IgD-negative memory B cell (primary cell): Measurements from ENCODE around the gene C10orf67. TPM values are rescaled to one million over a fixed set of nuclear protein-coding genes. Genes with fewer than 3 reads are reported as not detected.
A peak's percentile ranks its signal among the peaks of the same experiment; 100 is the strongest.
"Not testable (repeated sequence)": the region's sequence is repeated elsewhere in the genome, so short reads cannot be mapped to it uniquely, and the experiment has no call there.

Experiments
- H3K27ac Mint-ChIP-seq, 3 donors: one replicate each; pipeline ENCODE4 v1.8.0; 2020 to 2022; ENCODE audit warnings: mild to moderate bottlenecking in 3 of 3, mixed read lengths in 3 of 3, moderate library complexity in 1 of 3
- H3K27me3 Mint-ChIP-seq: one replicate; pipeline ENCODE4 v1.8.0; 2021; ENCODE audit warnings: mixed read lengths
- H3K36me3 Mint-ChIP-seq: one replicate; pipeline ENCODE4 v1.8.0; 2020; ENCODE audit warnings: mild to moderate bottlenecking, mixed read lengths
- H3K4me1 Mint-ChIP-seq, 3 donors: one replicate each; pipeline ENCODE4 v1.8.0; 2020 to 2022; ENCODE audit warnings: mixed read lengths in 3 of 3, mild to moderate bottlenecking in 1 of 3
- H3K4me3 Mint-ChIP-seq, 4 donors: one replicate each; pipeline ENCODE4 v1.8.0; 2020 to 2022; ENCODE audit warnings: mild to moderate bottlenecking in 4 of 4, mixed read lengths in 4 of 4, moderate library complexity in 3 of 4
- H3K9me3 Mint-ChIP-seq, 3 donors: one replicate each; pipeline ENCODE4 v1.8.0; 2020 to 2021; ENCODE audit warnings: mixed read lengths in 3 of 3, mild to moderate bottlenecking in 1 of 3
- polyA plus RNA-seq: library from polyadenylated mRNA; unstranded; fragments of 300-500 nt; fragmentation: Illumina TruSeq; gene quantifications from one replicate; pipeline ENCODE4 v1.2.3, GENCODE V29; 2021

C10orf67 gene
- polyA plus RNA-seq, 1 donor from 2014 or later: not detected

DNA sequence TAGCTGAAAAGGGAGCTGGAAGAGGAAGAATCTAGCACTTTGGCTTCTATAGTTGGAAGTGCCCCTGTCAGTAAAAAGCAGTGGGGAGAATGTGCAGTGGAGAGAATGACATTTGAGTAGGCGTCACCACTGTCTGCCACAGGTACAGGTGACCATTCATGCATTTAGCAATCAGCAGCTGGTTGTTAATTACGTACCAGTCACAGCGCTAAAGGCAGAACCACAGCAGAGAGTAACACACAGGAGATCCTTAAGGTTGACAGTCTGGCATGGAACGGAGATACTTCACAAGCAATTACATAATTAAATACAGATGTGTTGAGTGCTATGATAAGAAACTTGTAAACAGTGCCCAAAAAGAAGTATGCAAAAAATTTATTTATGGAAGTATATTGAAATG, 24.8 kb downstream of the C10orf67 start:
- no peak overlapping the region for H3K4me3 Mint-ChIP-seq
- H3K4me1 Mint-ChIP-seq: peaks cover 0 to 2% (median 0%) of the 10 kb centered on the region in 3 donors
- H3K27me3 Mint-ChIP-seq: peaks cover 17% of the 10 kb centered on the region
- peaks cover 0 to 2% (median 0%) of the 10 kb centered on the region in 3 donors for H3K9me3 Mint-ChIP-seq
- no peaks in the 10 kb centered on the region for H3K36me3 Mint-ChIP-seq
- H3K27ac Mint-ChIP-seq: no peak overlapping the region

DNA sequence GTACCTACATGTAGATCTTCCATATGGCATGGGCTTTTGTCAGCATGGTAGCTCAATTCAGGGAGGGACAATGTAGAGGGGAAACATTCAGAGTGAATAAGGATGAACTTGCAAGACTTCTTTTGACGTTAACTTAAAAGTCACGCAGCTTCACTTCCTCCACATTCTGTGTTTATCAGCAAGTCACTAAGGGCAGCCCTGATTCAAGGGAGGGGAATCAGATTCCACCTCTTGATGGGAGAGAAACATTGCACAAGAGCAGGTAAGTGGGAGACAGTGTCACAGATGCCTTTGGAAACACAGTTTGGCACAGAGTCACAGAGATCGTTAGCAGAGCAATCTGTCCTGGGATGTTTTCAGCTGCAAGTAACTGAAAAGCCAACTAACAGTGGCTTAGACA, 26.2 kb downstream of the C10orf67 start:
- Mint-ChIP-seq H3K27me3 (peaks cover 7% of the 10 kb centered on the region), H3K27ac (no peak overlapping the region), H3K4me3 (no peak overlapping the region), H3K9me3 (peaks cover 0 to 2% (median 0%) of the 10 kb centered on the region in 3 donors), H3K4me1 (peaks cover 0 to 2% (median 0%) of the 10 kb centered on the region in 3 donors), H3K36me3 (no peaks in the 10 kb centered on the region)

DNA sequence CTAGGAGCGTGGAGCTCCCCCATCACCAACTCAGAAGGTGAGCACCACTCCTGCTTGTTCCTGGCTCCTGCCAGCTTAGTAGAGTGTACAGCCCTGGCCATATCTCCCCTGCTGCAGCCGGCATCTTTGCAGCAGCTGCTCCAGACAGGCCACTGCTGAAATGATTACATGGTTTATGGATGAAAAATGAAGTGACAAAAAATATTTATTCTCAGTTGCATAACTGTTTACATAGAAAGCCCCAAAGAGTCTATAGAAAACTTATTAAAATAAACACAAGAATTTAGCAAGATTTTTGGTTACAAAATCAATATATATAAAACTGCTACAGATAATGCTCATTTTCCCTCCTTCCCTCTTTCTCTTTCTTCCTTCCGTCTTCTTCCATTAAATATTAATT, 27.2 kb downstream of the C10orf67 start:
- H3K27me3 Mint-ChIP-seq: peaks cover 2% of the 10 kb centered on the region
- no peak overlapping the region for H3K27ac Mint-ChIP-seq
- H3K9me3 Mint-ChIP-seq: peaks cover 0 to 2% (median 0%) of the 10 kb centered on the region in 3 donors
- H3K4me1 Mint-ChIP-seq: peaks cover 0 to 2% (median 0%) of the 10 kb centered on the region in 3 donors
- no peak overlapping the region for H3K4me3 Mint-ChIP-seq
- no peaks in the 10 kb centered on the region for H3K36me3 Mint-ChIP-seq

DNA sequence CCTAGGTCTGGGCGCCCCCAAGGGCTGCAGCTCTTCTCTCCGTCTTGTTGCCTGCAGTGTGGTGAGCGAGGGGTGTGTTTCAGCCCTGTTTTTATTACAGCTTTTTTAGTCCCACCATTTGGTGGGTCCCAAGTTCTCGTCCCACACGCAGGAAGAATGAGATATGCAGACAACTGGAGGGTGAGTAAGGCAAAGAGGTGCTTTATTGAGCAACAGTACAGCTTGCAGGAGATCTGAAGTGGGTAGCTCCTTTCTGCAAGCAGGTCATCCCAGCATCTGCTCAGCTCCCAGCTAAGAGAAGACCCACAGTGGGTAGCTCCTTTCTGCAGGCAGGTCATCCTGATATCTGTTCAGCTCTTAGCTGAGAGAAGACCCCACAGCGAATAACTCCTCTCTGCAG, 28.2 kb downstream of the C10orf67 start:
- Mint-ChIP-seq H3K27ac (no peak overlapping the region), H3K9me3 (peaks cover 0 to 2% (median 0%) of the 10 kb centered on the region in 3 donors), H3K27me3 (peaks cover 2% of the 10 kb centered on the region), H3K36me3 (no peaks in the 10 kb centered on the region), H3K4me1 (peaks cover 0 to 2% (median 0%) of the 10 kb centered on the region in 3 donors), H3K4me3 (no peak overlapping the region)

DNA sequence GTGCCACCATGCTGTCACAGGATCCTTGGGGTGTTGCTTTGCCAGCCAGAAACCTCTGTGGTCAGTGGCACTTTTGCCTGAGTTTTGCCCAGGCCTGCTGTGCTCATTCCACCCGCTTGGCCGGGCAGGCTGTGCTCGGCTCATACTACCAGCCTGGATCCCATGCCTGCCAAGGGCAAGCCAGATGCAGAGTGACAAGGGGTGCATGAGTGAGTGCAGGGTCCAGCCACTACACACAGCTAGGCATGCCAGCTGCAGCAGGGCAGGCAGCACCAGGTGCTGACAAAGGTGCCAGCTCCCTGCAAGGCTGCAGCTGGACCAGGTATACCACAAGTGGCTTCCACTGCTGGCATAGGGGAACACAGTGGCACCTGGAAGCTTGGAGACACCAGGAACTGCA, 28.6 kb downstream of the C10orf67 start:
- Mint-ChIP-seq H3K27me3 (peaks cover 2% of the 10 kb centered on the region), H3K27ac (peak overlapping the region in 1 of 3 donors; percentile 48), H3K4me1 (peaks cover 0 to 2% (median 0%) of the 10 kb centered on the region in 3 donors), H3K36me3 (no peaks in the 10 kb centered on the region), H3K9me3 (peaks cover 0 to 2% (median 0%) of the 10 kb centered on the region in 3 donors), H3K4me3 (no peak overlapping the region)

DNA sequence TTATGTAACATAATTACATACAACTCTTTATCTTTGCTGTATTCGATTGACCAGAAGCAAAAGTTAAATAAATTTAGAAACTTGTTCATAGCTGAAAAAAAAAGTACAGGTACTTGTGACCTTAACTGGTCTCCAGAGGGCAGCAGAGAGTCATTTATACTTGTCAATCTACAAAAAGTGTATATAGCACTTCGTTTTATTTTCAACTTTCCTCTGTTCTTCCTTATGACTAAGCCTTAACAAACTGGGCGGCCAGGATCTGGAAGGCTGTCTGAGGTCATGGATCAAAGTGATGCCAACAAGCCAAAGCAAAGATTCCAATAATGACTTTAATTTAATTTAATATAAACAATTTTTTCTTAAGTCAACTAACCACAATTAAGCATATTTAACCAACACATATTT, 29.8 kb downstream of the C10orf67 start:
- H3K4me3 Mint-ChIP-seq: no peak overlapping the region
- no peaks in the 10 kb centered on the region for H3K36me3 Mint-ChIP-seq
- no peaks in the 10 kb centered on the region for H3K27me3 Mint-ChIP-seq
- peaks cover 0 to 2% (median 0%) of the 10 kb centered on the region in 3 donors for H3K9me3 Mint-ChIP-seq
- H3K27ac Mint-ChIP-seq: no peak overlapping the region
- H3K4me1 Mint-ChIP-seq: peaks cover 0 to 2% (median 0%) of the 10 kb centered on the region in 3 donors

DNA sequence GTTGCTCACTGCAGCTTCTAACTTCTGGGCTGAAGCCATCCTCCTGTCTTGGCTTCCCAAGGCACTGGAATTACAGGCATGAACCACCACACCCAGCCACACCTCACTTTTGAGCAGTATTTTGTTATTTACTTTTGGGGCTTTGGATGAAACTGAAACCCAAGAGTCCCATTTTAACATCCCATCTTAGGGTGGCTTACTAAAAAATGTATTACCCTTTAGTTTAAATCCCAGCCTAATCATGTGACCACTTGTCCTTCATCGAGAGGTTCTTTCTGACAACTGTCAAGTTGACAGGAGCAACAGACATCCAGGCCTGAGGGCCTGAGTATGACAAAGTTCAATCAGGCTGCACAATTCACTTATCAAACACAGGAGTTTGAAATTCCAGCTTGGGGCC, 33.6 kb downstream of the C10orf67 start:
- Mint-ChIP-seq H3K9me3 (no peaks in the 10 kb centered on the region), H3K36me3 (no peaks in the 10 kb centered on the region), H3K27me3 (no peaks in the 10 kb centered on the region), H3K27ac (peak overlapping the region in 1 of 3 donors; percentile 17), H3K4me1 (no peaks in the 10 kb centered on the region), H3K4me3 (no peak overlapping the region)

DNA sequence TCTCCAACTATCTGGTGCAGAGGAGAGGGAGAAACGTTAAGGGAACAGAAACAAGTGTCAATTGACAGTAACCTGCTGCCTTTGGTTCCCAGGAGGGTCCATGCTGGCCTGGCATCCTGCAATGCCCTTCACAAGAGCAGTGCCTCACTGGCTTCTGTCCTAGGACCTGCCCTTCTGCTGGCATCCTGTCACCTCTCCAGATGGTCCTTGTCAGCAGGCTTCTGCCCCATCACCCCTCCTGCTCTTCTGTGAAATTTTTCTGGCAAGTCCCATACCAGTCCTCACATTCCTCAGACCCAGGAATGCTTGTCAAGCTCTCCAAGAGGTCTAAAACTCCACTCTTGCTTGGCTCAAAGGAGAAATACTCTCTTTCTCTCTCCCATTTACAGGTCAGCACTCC, 34.2 kb downstream of the C10orf67 start:
- Mint-ChIP-seq H3K4me1 (no peaks in the 10 kb centered on the region), H3K27ac (no peak overlapping the region), H3K9me3 (no peaks in the 10 kb centered on the region), H3K36me3 (no peaks in the 10 kb centered on the region), H3K27me3 (no peaks in the 10 kb centered on the region), H3K4me3 (no peak overlapping the region)

DNA sequence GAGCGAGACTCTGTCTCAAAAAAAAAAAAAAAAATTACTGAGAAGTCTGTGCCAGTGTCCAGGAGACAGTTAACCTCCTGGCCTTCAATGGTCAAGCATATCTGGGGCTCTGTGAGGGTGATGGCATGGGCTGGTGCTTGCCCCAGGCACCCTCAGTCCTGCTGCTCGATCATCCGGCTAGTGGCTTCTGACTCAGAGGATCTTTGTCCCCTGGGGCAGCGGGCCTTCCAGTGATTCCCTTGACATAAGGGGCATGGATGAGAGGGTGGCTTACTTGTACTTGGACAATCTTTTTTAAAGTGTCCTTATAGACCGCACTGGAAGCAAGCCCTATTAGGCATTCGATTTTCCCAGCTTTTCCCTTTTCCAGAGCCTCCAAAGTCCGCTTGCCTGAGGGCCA, 44.6 kb downstream of the C10orf67 start:
- not testable (repeated sequence) for H3K4me3 Mint-ChIP-seq, H3K36me3 Mint-ChIP-seq, H3K27ac Mint-ChIP-seq, H3K27me3 Mint-ChIP-seq, H3K9me3 Mint-ChIP-seq, H3K4me1 Mint-ChIP-seq

DNA sequence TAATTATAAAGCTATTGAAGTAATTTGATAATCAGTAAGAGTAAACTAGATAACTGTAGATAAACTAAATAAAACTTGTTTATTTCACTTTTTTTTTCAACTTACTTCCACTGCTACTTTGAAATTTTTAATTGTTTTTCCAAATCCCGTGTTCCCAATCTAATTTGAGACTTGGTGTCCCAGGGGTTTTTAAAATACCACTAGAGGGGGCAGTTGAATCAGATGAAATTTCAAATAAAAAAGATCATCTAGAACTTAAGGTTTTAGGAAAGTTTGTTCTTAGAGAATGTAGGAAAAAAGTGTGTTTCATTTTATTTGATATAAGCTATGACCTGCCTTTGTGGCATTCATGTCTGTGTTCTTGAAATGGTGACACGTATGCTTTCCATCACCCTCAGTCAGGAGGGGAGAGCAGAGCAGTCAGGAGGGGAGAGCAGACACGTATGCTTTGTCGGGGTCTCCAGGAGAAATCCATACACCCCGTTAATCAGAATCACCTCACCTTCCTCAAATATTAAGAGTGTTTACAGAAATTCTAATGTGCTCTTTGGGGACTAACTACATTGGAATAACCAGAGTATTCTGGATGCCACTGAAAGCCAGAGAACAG, 49.9 kb downstream of the C10orf67 start:
- peaks cover 9% of the 10 kb centered on the region for H3K27me3 Mint-ChIP-seq
- H3K9me3 Mint-ChIP-seq: peaks cover 0 to 4% (median 0%) of the 10 kb centered on the region in 3 donors
- H3K27ac Mint-ChIP-seq: no peak overlapping the region
- no peak overlapping the region for H3K4me3 Mint-ChIP-seq
- no peaks in the 10 kb centered on the region for H3K4me1 Mint-ChIP-seq
- no peaks in the 10 kb centered on the region for H3K36me3 Mint-ChIP-seq

DNA sequence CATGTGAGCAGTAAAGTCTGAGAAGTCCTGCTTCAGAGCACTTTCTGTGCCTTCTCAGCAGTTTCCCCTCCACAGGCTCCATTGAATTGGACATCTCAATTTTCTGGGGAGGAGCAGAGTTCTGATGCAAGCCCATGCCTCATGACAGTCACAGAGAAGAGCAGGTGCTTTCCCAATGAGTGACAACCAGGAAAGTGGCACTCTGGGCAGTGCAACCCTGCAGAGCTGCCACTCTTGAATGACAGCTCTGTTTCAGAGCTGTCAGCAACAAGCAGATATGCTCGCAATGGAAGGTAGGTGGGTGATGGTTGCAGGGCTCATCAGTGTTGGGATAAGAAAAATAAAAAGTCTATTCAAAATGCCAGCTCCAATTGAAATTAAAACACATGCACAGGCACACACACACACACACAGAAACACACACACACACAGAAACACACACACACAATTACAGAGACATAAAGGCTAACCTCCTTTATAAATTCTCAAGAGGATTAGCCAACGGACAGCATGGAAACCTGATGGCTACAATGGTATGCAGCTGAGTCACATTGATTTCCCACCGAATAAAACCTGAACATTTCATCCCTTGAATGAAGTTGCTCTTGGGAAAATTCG, 50.5 kb downstream of the C10orf67 start:
- Mint-ChIP-seq H3K4me3 (no peak overlapping the region), H3K4me1 (no peaks in the 10 kb centered on the region), H3K27me3 (peaks cover 9% of the 10 kb centered on the region), H3K36me3 (no peaks in the 10 kb centered on the region), H3K9me3 (peaks cover 0 to 4% (median 0%) of the 10 kb centered on the region in 3 donors), H3K27ac (no peak overlapping the region)

DNA sequence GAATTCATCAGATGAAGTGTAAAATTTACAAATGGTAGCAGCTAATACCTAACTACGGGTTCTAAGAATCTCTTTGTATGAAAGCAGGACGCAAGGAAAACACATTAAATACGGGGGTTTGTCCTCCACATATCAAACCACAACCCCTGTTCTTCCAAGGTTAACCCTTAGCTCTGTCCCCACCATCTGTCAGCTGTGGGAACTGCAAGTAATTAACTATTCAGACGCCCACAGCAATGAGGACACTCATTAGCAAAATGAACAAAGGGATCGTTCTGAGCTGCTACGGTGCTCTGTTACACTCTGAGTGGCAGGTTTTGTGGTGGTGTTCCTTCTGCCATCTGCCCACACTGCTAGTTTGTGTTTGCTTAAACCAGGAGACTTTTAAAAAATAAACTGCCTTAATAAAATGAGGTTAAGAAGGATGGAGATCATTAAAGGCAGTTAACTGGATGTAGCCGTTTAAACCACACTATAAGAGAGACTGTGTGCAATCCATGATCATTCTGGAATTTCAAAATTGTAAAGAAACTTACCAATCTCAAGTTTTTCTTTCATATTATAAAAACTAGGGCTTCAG, 51.4 kb downstream of the C10orf67 start:
- no peaks in the 10 kb centered on the region for H3K4me1 Mint-ChIP-seq
- H3K27me3 Mint-ChIP-seq: peaks cover 9% of the 10 kb centered on the region

DNA sequence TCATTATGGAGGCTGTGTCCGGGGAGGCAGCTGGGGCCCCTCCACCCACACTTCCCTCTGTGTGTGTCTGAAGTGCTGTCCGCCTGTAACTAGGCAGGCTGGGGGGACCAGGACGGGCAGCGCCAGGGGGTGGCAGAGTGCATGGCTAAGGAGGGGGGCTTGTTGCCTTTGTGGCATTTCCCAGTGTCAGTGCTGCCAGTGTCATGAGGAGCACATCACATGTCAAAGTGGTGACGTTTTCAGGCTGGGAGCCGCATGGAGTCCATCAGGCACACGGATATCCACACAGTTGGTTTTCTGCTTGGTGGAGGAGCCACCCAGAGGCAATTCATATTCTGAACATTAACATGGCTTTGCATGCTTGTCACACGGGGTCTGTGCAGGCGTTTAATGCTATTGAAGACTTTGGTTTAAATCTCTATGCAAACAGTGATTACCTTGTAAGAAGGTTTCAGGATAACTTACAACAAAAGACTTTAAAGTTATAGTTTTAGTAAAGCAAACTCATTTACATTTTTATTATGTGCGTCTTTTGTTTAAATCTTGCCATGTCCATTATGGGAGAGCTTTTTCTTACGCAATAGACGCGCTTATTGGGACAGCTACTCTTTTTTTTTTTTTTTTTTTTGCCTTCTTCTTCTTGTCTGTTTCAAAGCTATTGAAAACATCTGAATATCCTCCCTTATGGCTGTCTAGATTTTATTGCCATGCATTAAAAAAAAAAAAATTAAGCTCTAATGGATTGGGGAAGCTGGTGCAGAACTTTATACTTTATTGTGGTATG, 52.9 kb downstream of the C10orf67 start:
- Mint-ChIP-seq H3K4me1 (no peaks in the 10 kb centered on the region), H3K36me3 (no peaks in the 10 kb centered on the region), H3K9me3 (peaks cover 0 to 4% (median 0%) of the 10 kb centered on the region in 3 donors), H3K4me3 (no peak overlapping the region), H3K27ac (no peak overlapping the region), H3K27me3 (peaks cover 9% of the 10 kb centered on the region)

More for the DNA sequence above, 51.4 kb downstream of the C10orf67 start:
- Mint-ChIP-seq H3K36me3 (no peaks in the 10 kb centered on the region), H3K27ac (no peak overlapping the region), H3K4me3 (no peak overlapping the region), H3K9me3 (peaks cover 0 to 4% (median 0%) of the 10 kb centered on the region in 3 donors)

DNA sequence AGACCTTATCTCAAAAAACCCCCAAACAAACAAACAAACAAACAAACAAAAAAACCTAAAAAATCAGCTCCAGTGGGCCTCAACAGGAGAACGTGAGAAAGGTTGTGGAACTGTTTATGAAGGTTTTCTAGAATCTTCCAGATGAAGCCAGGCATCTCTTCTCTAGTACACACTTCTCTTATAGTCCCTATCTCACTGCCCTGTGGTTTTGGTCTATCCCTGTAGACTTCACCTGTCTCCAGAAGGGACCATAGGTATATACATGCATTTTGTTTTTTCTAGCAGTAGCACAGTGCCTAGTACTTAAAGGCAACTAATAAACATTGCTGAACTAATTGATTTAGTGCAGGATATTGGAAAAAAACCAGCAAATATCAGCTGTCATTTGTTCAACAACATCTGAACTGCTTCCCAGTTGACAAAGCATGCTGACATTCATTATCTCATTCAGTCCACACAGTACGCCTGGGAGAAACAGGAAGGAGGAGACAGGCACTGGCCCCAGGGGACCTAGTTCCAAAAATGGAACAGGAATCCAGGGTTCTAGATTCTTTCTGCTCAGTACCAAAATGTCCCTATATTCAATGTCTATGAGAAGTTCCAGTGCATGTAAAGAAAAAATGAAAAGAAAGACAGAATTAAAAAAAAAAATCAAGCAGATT, 59.8 kb downstream of the C10orf67 start:
- Mint-ChIP-seq H3K4me1 (no peaks in the 10 kb centered on the region), H3K27ac (no peak overlapping the region), H3K4me3 (no peak overlapping the region), H3K27me3 (peaks cover 2% of the 10 kb centered on the region), H3K36me3 (no peaks in the 10 kb centered on the region), H3K9me3 (peaks cover 0 to 3% (median 0%) of the 10 kb centered on the region in 3 donors)

DNA sequence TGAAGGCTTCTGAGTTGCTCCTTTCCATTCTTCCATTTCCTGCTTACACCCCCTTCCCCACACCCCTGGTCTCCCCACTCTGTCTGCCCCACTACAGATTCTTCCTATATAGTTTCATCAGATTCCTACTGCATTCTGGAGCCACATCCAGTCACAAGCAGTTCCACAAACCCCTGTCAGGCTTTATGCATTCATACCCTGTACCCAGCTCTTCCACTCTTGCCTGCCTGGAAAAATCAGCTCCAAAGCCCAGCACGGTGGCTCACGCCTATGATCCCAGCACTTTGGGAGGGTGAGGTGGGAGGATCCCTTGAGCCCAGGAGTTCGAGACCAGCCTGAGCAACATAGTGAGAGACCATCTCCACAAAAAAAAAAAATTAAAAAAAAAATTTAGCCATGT, 60.4 kb downstream of the C10orf67 start:
- peaks cover 0 to 3% (median 0%) of the 10 kb centered on the region in 3 donors for H3K9me3 Mint-ChIP-seq
- H3K4me3 Mint-ChIP-seq: no peak overlapping the region
- no peaks in the 10 kb centered on the region for H3K36me3 Mint-ChIP-seq
- H3K27me3 Mint-ChIP-seq: peaks cover 5% of the 10 kb centered on the region
- H3K4me1 Mint-ChIP-seq: no peaks in the 10 kb centered on the region
- no peak overlapping the region for H3K27ac Mint-ChIP-seq
